ENCODE results near the gene ACBD3.

GRCh38 chr1:226116673-226117072 is 69.9 kb downstream of the ACBD3 start:
- TF ChIP-seq CTCF (IDR thresholded peaks at IDR 0.05) (no peak), NRF1 (IDR thresholded peaks at IDR 0.05; ENCODE audit: low read depth, low read length) (no peak)
